HG03039 (cell line): ENCODE results near the gene PLXNB1.
A peak's percentile ranks its signal among the peaks of the same experiment; 100 is the strongest.
"Not testable (repeated sequence)": the region's sequence is repeated elsewhere in the genome, so short reads cannot be mapped to it uniquely, and the experiment has no call there.

Source experiments
- ATAC-seq: cut with Tn5 transposase; IDR thresholded peaks from one replicate; pipeline ENCODE4 v1.9.1; 2021; ENCODE audit warnings: mild to moderate bottlenecking, moderate library complexity; ENCODE audit not compliant: unreplicated experiment

Gene PLXNB1

GRCh38 chr3:48429960-48430707 is at the start of gene PLXNB1:
Gene PLXNB1, minus strand, starts transcription at chr3:48430086. Its CDS starts 5,475 bp downstream, at chr3:48424611.
- no peak for ATAC-seq

- no peak for ATAC-seq
These were observed 49.0 kb upstream of the PLXNB1 start for GRCh38 chr3:48478626-48479555.

- ATAC-seq, result no peak
These were observed 48.2 kb upstream of the PLXNB1 start for GRCh38 chr3:48477959-48478520.

- no peak for ATAC-seq
These were observed 46.7 kb upstream of the PLXNB1 start for GRCh38 chr3:48476426-48477053.

- ATAC-seq, result no peak
These were observed 45.3 kb upstream of the PLXNB1 start for GRCh38 chr3:48475188-48475587.

GRCh38 chr3:48474619-48475018 is 44.7 kb upstream of the PLXNB1 start:
- no peak for ATAC-seq

GRCh38 chr3:48474031-48474430 is 44.1 kb upstream of the PLXNB1 start:
- not testable (repeated sequence) for ATAC-seq

GRCh38 chr3:48473617-48473952 is 43.7 kb upstream of the PLXNB1 start:
- ATAC-seq, result no peak

GRCh38 chr3:48472923-48473616 is 43.2 kb upstream of the PLXNB1 start:
- peak; percentile 75 for ATAC-seq

- peak; percentile 8 for ATAC-seq
These were observed 42.7 kb upstream of the PLXNB1 start for GRCh38 chr3:48472673-48472922.

GRCh38 chr3:48470286-48470685 is 40.4 kb upstream of the PLXNB1 start:
- no peak for ATAC-seq

- no peak for ATAC-seq
These were observed 39.4 kb upstream of the PLXNB1 start for GRCh38 chr3:48469046-48469915.

GRCh38 chr3:48468329-48468731 is 38.4 kb upstream of the PLXNB1 start:
- no peak for ATAC-seq

- ATAC-seq, result no peak
These were observed 37.8 kb upstream of the PLXNB1 start for GRCh38 chr3:48467473-48468267.

- no peak for ATAC-seq
These were observed 37.2 kb upstream of the PLXNB1 start for GRCh38 chr3:48467110-48467454.

GRCh38 chr3:48466386-48467109 is 36.7 kb upstream of the PLXNB1 start:
- ATAC-seq, result no peak

- peak; percentile 64 for ATAC-seq
These were observed 35.9 kb upstream of the PLXNB1 start for GRCh38 chr3:48465531-48466378.

- ATAC-seq, result no peak
These were observed 35.3 kb upstream of the PLXNB1 start for GRCh38 chr3:48465237-48465530.
